Activated CD4-positive, alpha-beta T cell treated with anti-CD3 and anti-CD28 coated beads, Interleukin-2, amount 50 U/mL, for 1 hour (primary cell): Measurements from ENCODE around the gene SCAF11.
"Not testable (repeated sequence)": the region's sequence is repeated elsewhere in the genome, so short reads cannot be mapped to it uniquely, and the experiment has no call there.

ENCODE experiments used
- DNase-seq: peaks from one replicate; pipeline ENCODE4 v3.0.0-alpha.2; 2020

Gene SCAF11

GRCh38 chr12:45990468-45991283 is at the start of gene SCAF11:
SCAF11 (minus strand) TSS chr12:45990574; CDS start chr12:45964167, 26,407 bp downstream.
- peak; percentile 100 for DNase-seq

- DNase-seq: not testable (repeated sequence)
These were observed 46.7 kb upstream of the SCAF11 start for GRCh38 chr12:46037066-46037465.

GRCh38 chr12:46027172-46027571 is 36.8 kb upstream of the SCAF11 start:
- no peak for DNase-seq

- DNase-seq: no peak
These were observed 33.7 kb upstream of the SCAF11 start for GRCh38 chr12:46024099-46024498.

GRCh38 chr12:46020768-46021167 is 30.4 kb upstream of the SCAF11 start:
- no peak for DNase-seq

GRCh38 chr12:46018712-46019111 is 28.3 kb upstream of the SCAF11 start:
- DNase-seq: not testable (repeated sequence)

GRCh38 chr12:46017866-46018375 is 27.5 kb upstream of the SCAF11 start:
- not testable (repeated sequence) for DNase-seq

- DNase-seq: no peak
These were observed 15.4 kb upstream of the SCAF11 start for GRCh38 chr12:46005823-46006222.

GRCh38 chr12:46005151-46005797 is 14.9 kb upstream of the SCAF11 start:
- no peak for DNase-seq

GRCh38 chr12:46004715-46005114 is 14.3 kb upstream of the SCAF11 start:
- no peak for DNase-seq

- DNase-seq: not testable (repeated sequence)
These were observed 9.7 kb upstream of the SCAF11 start for GRCh38 chr12:46000076-46000475.

GRCh38 chr12:45994736-45995135 is 4.4 kb upstream of the SCAF11 start:
- no peak for DNase-seq

- DNase-seq: peak; percentile 71
These were observed 1.2 kb upstream of the SCAF11 start for GRCh38 chr12:45991284-45992249.

- DNase-seq: peak; percentile 39
These were observed 480 bp downstream of the SCAF11 start for GRCh38 chr12:45989721-45990467.

GRCh38 chr12:45989287-45989686 is 1.1 kb downstream of the SCAF11 start:
- no peak for DNase-seq

- DNase-seq: no peak
These were observed 2.1 kb downstream of the SCAF11 start for GRCh38 chr12:45988264-45988663.

GRCh38 chr12:45987340-45987727 is 3.0 kb downstream of the SCAF11 start:
- DNase-seq: no peak

GRCh38 chr12:45986641-45987339 is 3.6 kb downstream of the SCAF11 start:
- no peak for DNase-seq

- no peak for DNase-seq
These were observed 9.1 kb downstream of the SCAF11 start for GRCh38 chr12:45981075-45981837.

GRCh38 chr12:45980540-45980939 is 9.8 kb downstream of the SCAF11 start:
- DNase-seq: no peak

- no peak for DNase-seq
These were observed 12.3 kb downstream of the SCAF11 start for GRCh38 chr12:45978108-45978507.
